SK-N-SH (cell line): ENCODE results near the gene PANX2.

Source experiments
- CHD2 ChIP-seq: fragments of 150-350 bp; IDR thresholded peaks from 2 replicates; pipeline ENCODE4 v1.6.1; 2018; ENCODE audit warnings: low read length; ENCODE audit not compliant: partially characterized antibody
- ELF1 ChIP-seq: IDR thresholded peaks from 2 replicates; pipeline ENCODE4 v1.4.0; 2012
- EP300 ChIP-seq, 2 experiments: IDR thresholded peaks; 2 replicates each; pipeline versions ENCODE4 v1.4.0 to v1.6.1; 2012; ENCODE audit warnings: borderline replicate concordance in 1 of 2, low read depth in 1 of 2, low read length in 1 of 2
- GABPA ChIP-seq: IDR thresholded peaks from 2 replicates; pipeline ENCODE4 v1.4.0; 2012; ENCODE audit warnings: low read depth, mild to moderate bottlenecking
- MXI1 ChIP-seq: IDR thresholded peaks from 2 replicates; pipeline ENCODE4 v1.6.1; 2012; ENCODE audit warnings: mild to moderate bottlenecking, low read depth, low read length, improper control_type of control experiment
- POLR2AphosphoS5 ChIP-seq: IDR thresholded peaks from 2 replicates; pipeline ENCODE4 v1.6.1; 2012; ENCODE audit warnings: low read depth, low read length
- RAD21 ChIP-seq: IDR thresholded peaks from 2 replicates; pipeline ENCODE4 v1.6.1; 2012; ENCODE audit warnings: mild to moderate bottlenecking, low read length
- RFX5 ChIP-seq: IDR thresholded peaks from 2 replicates; pipeline ENCODE4 v1.6.1; 2012; ENCODE audit warnings: mild to moderate bottlenecking, improper control_type of control experiment, low read length
- RXRA ChIP-seq: IDR thresholded peaks from 2 replicates; pipeline ENCODE4 v1.4.0; 2012; ENCODE audit warnings: low read depth, mild to moderate bottlenecking, borderline replicate concordance
- TCF12 ChIP-seq: IDR thresholded peaks from 2 replicates; pipeline ENCODE4 v1.4.0; 2012
- USF2 ChIP-seq: fragments of 150-350 bp; IDR thresholded peaks from 2 replicates; pipeline ENCODE4 v1.6.1; 2017; ENCODE audit warnings: antibody characterized with exemption, low read length, low read depth, borderline replicate concordance
- YY1 ChIP-seq: IDR thresholded peaks from 2 replicates; pipeline ENCODE4 v1.4.0; 2012; ENCODE audit warnings: low read depth, mild to moderate bottlenecking
- TF ChIP-seq, protein P1 (sequence below): fragments of 200-600 bp; sonication (generic); IDR thresholded peaks from 2 replicates; pipeline ENCODE4 v1.6.1; 2017; ENCODE audit warnings: antibody characterized with exemption, mild to moderate bottlenecking, moderate library complexity
- TF ChIP-seq, protein P2 (sequence below): IDR thresholded peaks from 2 replicates; pipeline ENCODE4 v1.4.0; 2012; ENCODE audit warnings: low read depth

- TF ChIP-seq, protein P1, sequence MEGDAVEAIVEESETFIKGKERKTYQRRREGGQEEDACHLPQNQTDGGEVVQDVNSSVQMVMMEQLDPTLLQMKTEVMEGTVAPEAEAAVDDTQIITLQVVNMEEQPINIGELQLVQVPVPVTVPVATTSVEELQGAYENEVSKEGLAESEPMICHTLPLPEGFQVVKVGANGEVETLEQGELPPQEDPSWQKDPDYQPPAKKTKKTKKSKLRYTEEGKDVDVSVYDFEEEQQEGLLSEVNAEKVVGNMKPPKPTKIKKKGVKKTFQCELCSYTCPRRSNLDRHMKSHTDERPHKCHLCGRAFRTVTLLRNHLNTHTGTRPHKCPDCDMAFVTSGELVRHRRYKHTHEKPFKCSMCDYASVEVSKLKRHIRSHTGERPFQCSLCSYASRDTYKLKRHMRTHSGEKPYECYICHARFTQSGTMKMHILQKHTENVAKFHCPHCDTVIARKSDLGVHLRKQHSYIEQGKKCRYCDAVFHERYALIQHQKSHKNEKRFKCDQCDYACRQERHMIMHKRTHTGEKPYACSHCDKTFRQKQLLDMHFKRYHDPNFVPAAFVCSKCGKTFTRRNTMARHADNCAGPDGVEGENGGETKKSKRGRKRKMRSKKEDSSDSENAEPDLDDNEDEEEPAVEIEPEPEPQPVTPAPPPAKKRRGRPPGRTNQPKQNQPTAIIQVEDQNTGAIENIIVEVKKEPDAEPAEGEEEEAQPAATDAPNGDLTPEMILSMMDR: no peak
- TF ChIP-seq YY1 (no peak), CHD2 (no peak), GABPA (no peak), POLR2AphosphoS5 (no peak), RXRA (no peak), TCF12 (no peak), ELF1 (no peak), MXI1 (no peak), RFX5 (no peak), RAD21 (no peak), USF2 (no peak), EP300 (IDR thresholded peaks at IDR 0.05; ENCODE audit: borderline replicate concordance in 1 of 2, low read depth in 1 of 2, low read length in 1 of 2) (no peak)
- TF ChIP-seq, protein P2, sequence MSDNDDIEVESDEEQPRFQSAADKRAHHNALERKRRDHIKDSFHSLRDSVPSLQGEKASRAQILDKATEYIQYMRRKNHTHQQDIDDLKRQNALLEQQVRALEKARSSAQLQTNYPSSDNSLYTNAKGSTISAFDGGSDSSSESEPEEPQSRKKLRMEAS: no peak
Measured at GRCh38 chr22:50148166-50148500, 22.4 kb upstream of the PANX2 start.
